Activated CD4-positive, alpha-beta T cell treated with anti-CD3 and anti-CD28 coated beads, Interleukin-2, amount 50 U/mL, for 1 hour (primary cell): ENCODE data around the gene HOXA1.

Source experiments
- DNase-seq: peaks from one replicate; pipeline ENCODE4 v3.0.0-alpha.2; 2020

Gene HOXA1

DNA sequence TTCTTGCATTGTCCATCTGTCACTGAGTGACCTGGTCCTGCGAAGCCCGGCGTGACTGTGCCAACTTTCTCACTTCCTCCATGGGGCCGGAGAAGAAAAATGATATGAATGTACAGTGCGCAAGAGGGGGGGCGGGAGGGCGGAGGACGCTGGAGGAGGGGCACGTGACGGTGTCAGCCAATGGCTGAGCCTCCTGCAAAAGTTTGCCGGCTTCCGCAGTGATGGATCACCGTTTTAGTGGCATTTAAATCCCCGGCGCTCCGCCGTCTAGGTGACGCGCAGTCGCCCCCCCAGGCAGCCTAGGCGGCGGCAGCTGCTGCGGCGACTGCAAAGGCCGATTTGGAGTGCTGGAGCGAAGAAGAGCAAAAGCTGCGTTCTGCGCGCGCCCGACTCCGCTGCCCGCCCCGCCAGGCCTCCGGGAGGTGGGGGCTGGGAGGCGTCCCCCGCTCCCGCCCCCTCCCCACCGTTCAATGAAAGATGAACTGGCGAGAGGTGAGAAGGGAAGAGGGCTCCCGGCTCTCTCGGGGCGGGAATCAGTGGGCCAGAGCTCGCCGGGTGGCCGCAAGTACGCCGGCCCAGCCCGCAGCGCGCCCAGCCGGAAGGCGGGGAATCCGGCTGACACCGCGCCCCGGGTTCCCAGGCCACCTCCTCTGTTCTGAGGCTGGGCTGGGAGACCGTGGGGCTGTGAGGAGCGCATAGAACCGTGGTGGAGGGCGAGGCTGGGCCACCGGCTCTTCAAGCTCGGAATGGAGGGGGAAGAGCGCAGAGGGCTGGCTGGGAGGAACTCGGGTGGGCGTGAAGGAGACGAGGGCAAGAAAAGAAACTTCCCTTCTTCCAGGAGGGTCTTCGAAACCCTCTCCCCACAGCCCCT lies at the start of gene HOXA1:
Gene HOXA1 (minus strand): TSS at position 104 of the 871 bp plus-strand sequence. CDS start 88 bp downstream, at position 16.
- DNase-seq: peak; percentile 70

DNA sequence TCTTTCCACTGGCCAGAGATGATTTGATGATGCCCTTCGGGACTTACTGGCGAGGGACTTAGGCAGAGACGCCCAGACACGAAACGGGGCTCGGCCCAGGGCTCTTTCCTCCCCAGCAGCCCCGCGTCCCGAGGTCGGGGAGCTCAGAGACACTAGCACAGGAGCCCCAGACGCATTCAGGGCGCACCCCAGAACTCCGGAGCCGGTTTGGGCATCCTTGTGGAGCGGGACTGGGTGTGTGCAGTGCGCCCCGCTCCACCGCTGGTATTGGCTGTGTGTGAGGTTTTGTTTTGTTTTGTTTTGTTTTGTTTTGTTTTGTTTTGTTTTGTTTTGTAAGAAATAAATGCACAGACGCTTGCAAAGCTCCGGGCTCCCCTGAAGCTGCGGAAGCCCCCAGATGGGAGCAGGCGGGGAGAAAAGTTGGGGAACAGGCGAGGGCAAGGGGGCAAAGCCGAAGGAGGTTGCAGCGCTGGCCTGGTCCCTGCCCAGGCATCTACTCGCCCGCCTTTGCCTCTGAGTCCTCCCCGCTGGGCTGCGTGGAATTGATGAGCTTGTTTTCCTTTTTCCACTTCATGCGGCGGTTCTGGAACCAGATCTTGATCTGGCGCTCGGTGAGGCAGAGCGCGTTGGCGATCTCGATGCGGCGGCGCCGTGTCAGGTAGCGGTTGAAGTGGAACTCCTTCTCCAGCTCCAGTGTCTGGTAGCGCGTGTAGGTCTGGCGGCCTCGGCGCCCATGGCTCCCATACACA lies 49.5 kb upstream of the HOXA1 start:
- DNase-seq: no peak

DNA sequence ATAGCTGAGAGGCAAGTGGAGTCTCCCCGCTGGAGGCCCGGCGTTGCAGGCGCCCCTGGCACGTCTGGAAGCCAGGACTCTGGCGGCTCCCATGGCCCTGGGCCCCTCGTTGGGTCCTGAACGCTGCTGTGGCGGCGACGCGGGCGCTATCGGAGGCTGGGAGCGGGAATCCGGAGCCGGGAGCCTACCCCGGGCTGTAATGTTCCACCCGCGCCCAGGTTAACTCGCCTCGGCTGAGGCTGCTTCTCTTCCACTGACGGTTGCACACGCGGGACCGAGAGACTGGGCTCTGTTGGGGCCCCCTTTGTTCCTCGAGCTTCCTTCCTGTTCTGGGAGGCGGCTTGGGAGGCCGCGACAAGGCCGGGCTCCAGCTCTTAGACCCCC lies 49.0 kb upstream of the HOXA1 start:
- no peak for DNase-seq

DNA sequence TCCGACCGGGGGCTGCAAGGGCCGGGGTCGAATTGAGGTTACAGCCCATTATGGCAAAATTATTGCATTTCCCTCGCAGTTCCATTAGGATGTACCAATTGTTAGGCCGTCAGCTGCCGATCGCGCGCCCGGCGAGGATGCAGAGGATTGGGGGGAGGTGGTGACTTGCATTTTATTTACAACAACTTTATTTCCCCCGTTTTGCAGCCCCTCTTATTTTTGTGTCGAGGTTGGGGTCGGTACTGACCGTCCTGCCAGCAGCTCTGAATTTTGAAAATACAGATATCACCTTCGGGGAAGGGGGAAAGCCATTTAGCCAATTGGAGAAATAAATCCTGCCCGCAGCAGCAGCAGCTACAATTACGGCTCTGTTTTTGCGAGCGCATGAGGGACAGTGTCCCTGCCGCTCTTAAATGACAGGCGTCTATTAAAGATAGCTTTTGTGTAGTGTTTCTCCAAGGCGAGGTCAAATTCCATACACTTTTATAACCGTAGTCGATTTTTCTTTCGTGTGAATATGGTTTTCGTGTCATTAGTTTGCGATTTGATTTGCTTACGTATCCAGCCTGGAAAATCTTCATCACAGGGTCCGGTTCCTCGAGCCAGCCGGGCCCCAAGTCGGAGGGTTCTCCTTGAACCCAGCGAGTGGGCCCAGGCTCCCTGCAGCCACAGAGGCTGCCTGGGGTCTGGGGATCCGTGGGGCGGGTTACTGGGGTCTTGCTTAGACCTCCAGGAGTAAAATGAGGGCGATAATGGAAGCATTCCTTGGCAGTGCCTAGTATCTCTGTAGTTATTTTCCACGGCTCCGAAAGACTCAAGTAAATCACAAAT lies 48.4 kb upstream of the HOXA1 start:
- DNase-seq: no peak

DNA sequence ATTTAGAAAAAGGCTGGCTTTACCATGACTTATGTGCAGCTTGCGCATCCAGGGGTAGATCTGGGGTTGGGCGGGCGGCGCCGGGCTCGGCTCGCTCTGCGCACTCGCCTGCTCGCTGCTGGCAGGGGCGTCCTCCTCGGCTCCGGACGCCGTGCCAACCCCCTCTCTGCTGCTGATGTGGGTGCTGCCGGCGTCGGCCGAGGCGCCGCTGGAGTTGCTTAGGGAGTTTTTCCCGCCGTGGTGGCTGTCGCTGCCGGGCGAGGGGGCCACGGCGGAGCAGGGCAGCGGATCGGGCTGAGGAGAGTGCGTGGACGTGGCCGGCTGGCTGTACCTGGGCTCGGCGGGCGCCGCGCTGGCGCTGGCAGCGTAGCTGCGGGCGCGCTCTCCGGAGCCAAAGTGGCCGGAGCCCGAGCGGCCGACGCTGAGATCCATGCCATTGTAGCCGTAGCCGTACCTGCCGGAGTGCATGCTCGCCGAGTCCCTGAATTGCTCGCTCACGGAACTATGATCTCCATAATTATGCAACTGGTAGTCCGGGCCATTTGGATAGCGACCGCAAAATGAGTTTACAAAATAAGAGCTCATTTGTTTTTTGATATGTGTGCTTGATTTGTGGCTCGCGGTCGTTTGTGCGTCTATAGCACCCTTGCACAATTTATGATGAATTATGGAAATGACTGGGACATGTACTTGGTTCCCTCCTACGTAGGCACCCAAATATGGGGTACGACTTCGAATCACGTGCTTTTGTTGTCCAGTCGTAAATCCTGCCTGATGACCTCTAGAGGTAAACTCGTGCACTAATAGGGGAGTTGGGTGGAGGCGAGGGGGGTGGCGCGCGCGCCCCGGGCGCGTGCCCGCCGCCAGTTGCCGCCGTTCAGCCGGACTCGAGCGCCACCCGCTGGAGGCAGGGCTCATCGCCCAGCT lies 47.5 kb upstream of the HOXA1 start, which contains the start of gene HOXA5:
Gene HOXA5 (minus strand): TSS at position 659 of the 927 bp plus-strand sequence. CDS start 74 bp downstream, at position 585.
- no peak for DNase-seq

DNA sequence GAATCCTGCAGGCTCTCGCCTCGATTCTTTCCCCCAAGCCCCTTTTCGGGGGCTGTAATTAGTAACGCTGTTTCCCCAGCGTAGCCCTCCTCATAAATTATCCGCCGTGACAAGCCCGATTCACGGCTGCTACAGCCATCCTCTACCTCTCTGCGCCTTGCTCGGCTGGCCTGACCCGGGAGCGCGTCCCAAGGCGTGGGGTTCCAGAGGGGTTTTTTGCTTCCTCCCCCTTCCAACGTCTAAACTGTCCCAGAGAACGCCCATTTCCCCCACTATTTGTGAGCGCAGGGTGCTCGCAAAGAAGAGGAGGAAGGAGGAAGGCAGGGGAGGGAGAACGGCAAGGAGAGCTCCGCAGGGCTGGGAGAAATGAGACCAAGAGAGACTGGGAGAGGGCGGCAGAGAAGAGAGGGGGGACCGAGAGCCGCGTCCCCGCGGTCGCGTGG lies 46.8 kb upstream of the HOXA1 start:
- DNase-seq: no peak

DNA sequence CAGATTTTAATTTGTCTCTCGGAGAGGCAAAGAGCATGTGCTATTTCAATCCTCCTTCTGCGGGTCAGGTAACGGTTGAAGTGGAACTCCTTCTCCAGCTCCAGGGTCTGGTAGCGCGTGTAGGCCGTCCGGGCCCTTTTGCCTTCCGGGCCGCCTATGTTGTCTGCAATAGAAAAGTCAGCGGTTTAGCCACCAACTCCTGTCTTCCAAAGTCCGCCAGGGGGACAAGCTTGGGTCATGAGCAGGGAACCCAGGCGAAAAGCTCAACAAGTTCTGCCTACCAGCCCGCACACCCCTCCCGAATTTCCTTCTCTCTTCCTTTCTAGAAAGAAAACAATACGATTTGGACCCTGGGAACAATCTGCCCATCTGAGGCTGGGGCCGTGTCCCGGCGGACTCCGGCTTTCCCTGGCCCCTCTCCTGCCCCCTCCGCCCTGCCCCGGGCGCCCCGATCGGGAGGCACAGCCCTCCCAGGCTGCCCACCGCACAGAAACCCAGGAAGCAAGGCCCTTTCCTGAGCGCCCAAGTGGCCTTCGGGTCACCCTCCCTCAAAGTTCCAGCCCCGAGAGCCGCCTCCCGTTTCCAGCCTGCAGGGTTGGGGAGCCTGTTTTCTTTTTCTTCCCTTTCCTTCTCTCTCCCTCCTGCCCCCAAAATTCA lies 46.3 kb upstream of the HOXA1 start:
- no peak for DNase-seq

DNA sequence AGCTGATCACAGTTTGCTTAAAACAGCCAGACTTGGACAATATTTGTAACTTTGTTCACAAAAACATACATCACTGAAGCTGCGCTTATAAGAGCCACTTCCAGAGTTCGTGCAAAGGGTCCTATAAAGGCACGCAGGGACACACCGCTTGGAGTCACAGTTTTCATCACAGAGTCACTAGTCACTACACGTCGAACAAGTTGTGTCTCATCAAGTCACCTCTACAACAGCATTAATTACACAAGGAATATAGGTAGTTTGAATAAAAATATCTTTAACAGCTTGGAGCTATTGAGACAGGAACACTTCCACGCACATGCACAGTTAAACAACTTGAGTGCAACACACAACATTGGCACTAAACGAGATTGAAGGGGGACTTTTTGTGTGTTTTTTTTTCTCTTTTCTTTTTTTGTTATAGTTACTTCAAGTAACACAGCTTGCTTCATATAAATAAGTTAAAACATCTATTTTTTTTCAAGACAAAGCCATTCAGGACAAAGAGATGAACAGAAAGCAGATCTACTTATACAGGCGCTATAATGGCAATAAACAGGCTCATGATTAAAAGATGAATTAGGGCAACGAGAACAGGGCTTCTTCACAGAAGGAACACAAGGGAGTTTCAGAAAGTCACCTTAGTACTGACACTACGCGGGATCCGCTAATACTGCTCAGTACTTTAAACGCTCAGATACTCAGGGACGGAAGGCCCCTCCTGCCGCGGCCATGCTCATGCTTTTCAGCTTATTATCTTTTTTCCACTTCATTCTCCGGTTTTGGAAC lies 45.5 kb upstream of the HOXA1 start:
- DNase-seq: no peak

DNA sequence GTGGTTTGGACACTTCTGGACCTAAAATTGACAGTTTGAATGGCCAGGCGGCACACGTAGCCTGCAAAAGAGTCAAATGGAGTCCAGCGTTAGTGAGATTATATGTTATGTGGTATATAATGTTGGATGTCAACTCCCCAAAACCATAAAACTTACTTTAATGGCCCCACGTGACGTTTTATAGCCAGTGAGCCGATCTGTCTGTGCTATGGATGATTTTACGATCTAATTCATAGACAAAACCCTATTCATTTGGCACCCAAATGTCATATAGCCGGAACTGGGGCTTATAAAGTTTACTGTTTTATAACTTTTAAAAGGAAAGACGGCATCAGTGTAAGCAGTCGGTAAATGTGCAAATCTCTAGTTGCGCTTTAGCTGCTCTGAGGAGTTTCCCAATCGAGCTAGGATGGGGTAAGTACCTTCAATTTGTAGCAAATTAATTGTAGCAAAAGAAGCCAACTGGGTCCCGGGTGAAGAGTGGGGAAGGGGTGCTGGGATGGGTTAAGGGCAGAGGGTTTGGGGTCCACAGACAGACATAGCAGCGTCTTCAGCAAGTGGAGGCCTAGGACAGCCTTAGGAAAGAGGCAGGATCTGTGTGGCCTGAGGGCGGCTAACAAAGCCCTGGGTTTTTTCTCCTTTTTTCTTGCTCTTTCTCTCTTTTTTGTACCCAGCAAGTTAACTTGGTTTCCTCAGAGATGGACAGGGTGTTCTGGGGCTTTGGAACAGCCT lies 44.5 kb upstream of the HOXA1 start:
- no peak for DNase-seq

DNA sequence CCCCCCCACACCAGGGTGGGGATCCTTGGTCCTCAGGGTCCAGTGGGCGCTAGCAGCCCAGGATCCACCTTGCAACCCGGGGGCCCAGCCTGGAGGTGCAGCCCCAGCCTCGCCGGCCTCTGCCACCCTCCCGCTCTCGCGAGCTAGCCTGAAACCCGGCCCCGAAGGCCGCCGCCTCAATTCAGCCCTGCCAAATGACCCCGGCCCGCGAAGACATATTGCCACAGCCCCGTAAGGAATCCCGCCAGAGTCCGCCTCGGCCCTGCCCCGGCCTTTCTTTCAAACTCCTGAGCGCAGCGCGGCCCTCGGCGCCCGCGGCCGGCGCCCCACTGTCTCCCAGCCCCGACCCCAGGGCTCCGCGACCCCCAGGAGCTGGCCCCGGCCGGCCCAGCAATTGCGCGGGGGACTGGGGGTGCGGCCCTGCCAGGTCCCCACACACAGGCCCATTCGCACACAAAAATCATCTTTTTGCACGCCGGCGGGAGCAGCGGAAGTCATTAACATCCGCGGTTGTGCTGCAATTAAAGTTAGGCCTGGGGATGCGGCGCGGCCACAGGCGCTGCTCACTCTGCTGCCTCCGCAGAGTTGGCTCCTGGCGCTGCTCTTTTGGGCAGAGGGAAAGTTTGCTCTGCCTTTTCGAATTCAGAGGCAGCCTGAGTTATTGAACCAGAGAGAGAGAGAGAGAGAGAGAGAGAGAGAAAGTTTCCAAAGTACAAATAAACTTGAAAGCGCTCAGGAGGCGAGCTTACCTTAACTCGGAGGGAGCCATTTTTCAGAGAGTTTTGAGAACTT lies 43.7 kb upstream of the HOXA1 start:
- no peak for DNase-seq

DNA sequence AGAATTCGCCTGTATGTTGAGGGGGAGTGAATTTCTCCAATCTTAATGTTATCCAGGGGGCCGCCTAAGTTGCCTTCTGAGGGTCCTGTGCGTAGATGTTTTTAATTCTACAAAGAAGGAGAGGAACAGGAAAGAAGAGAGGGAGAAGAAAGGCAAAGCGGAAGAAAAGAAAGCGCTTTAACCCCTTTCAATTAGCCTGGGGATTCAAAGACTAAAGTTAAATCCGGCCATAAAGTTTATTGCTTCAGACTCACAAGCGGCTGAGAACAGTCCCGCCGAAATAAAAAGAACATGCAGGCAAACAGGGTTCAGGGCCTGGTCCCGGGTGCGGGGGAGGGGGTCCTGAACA lies 43.2 kb upstream of the HOXA1 start:
- DNase-seq: no peak

DNA sequence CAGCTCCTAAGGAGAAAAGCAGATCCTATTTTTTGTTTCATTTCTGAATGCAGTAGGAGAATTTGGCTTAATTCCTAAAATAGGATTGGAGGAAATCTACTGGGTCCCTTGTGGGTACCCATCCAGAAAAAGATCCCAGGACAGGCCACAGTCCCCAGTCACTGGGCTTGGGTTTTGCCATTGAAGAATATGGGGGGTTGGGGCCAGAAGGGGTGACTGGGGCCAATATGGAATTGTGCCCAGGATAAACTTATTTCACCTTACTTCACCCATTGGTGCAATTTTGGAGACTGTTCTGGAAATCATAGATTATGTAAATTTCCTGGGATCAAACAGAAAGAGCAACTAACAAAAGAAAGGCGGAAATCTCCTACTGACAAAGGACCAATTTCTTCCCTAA lies 42.7 kb upstream of the HOXA1 start:
- DNase-seq: no peak

DNA sequence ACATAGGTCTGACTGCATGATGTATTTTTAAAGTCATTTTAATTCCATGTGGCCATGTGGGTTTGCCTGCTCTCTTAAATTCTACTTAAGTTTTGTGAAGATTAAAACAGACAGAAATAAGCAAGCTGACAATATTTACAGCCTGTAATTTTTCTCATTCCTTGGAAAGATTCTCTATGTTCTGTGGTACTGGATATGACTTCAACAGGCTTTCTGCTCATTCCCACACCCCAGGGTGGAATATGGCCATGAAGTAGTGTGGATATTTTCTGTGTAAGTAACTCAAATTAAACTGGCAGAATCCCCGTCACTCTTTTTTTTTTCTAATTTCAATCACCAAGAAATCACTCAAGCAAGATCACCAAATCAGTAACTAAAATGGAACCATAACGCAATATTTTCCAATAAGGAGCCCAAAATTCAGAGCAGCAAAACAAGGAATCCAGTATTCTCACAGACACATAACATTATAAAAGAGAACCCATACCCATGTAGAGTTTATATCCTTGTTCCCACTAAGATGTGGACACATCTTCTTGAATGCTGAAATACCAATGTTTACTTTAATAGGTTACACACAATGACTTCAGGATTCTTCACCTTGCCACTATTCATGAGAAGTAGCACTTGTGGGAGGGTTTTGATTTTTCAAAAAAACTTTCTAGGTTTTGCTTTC lies 42.0 kb upstream of the HOXA1 start:
- no peak for DNase-seq

DNA sequence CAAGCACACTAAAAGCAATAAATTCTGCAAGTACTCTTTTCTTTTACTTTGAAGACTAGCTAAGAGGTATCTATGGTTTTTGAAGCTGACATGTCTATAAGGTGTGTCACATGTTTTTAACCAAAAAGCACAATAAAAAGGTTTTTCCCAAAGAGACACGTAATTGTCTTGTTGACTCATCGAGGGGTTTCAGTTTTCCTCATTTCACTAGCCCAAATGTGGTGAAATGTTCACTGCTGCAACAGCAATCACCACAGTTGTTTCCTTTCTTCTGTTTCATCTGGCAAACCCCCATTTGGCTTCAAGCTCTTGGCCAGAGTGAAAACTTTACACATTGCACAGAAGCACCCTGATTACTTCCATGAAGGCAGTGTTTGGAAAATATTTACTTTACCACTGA lies 38.6 kb upstream of the HOXA1 start:
- DNase-seq: no peak

DNA sequence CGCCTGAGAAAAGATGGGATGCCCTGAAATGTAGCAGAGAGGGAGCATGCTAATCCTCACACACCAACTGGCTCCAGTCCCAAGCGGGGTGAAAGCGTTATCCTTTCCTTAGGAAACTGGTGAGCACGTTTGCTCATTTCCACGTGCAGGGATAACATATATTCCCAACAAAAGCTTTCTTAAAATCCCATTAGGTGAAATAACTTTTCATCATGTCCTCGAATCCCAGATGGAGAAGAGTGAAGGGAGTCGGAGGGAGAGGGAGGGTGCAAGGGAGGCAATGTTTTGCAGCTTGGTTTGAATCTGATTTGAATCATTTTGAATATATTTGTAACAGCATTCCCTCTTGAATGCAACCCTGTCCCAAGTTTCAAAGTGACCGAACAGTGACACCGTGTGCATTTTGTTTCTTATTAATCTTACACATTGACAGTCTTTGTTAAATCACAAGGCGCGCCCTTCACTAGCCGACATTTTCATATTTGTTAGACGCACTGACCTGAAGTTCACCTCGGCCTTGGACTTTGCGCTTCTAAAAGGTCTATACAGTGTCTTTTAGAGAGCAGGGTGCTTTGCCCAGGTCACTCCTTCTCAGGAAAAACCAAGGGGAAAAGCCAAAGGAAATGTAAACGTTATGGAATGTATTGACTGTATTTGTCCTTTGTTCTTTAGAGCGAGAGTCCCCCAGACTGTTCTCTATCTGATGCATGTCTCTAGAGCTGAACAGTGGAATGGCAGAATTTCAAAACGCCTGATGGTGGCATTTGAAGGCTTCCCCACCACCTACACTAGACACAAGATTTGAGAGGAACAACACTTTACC lies 37.8 kb upstream of the HOXA1 start:
- DNase-seq: no peak

DNA sequence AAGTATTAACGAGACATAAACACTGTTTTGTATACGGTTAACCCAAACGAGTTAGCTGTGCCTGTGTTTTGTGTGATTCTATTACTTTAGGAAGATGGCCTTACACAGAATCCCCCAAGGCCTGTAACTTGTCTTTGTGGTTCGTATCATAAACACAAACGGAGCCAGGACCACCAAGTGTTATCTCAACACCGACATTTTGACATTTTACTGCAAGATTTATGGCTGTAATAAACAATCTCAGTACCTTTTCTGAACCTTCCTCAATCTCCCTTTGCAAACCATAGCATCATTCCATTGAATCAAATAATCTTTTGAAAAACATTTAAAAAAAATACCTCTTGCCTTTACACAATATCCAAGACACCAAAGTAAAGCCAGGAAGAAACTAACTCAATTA lies 37.2 kb upstream of the HOXA1 start:
- DNase-seq: no peak

DNA sequence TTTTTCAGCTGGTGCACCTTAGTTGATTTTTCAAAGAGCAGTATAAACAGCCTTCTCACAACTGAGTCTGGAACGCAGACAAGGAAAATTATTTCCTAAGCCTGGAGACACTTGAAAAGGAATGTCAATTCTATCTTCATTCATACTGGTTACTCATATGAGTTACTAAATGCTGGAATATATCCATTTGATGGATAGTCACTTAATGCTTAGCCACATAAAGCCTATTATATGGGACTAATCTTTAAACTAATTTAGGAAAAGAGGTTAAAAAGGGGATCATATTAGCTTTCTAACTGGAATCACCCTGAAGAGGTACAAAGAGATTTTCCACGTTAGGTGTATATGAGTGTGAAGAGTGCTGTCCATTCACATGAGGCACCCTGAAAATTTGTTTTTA lies 36.4 kb upstream of the HOXA1 start:
- DNase-seq: no peak

DNA sequence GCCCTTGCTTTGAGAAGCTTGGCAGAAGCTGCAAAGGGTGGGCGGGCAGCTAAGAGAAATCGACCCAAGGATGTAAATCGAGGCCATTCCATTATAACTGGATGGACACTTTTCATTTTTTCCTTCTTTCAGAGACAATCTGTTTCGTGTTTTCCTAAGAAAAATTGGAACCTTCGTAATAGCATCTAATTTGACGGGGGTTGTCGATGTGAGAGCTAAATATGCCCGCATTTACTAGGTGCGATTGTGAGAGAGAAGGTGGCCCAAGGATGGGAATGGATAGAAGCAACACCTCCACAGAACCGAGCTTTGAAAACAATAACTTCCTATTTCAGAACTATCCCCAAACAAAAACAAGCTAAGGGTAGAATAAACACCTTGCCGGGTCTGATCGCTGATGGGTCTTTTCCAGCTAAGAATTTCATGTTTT lies 35.6 kb upstream of the HOXA1 start:
- no peak for DNase-seq
